Measurements from ENCODE around the gene CCSER1.
"Not testable (repeated sequence)": the region's sequence is repeated elsewhere in the genome, so short reads cannot be mapped to it uniquely, and the experiment has no call there.

The CCSER1 gene

GRCh38 chr4:91256751-91257150 lies 1129.6 kb downstream of the CCSER1 start:
- Histone ChIP-seq H3K9ac (ENCODE audit: insufficient read length) (no peak overlapping the region), H3K4me3 (no peak overlapping the region), H3K27ac (no peak overlapping the region), H3K9me3 (ENCODE audit: low read depth, low read length) (no peaks in the 10 kb centered on the region), H3K36me3 (ENCODE audit: insufficient read depth, low read length) (no peaks in the 10 kb centered on the region)
- TF ChIP-seq FOXP2 (optimal IDR thresholded peaks at IDR 0.05; ENCODE audit: control extremely low read depth, extremely low read length, insufficient read depth), result no peak
- TF ChIP-seq EZH2 (IDR thresholded peaks at IDR 0.05), result no peak
- no peak for TF ChIP-seq POLR2AphosphoS5 (IDR thresholded peaks at IDR 0.05; ENCODE audit: borderline replicate concordance, low read depth, low read length)
- DNase-seq (ENCODE audit: low read depth, low spot score), result no peak

- H3K4me3 ChIP-seq, result no peak overlapping the region
- H3K27ac ChIP-seq, result no peak overlapping the region
- no peak for TF ChIP-seq EZH2 (IDR thresholded peaks at IDR 0.05)
- no peak for TF ChIP-seq FOXP2 (optimal IDR thresholded peaks at IDR 0.05; ENCODE audit: control extremely low read depth, extremely low read length, insufficient read depth)
- TF ChIP-seq POLR2AphosphoS5 (IDR thresholded peaks at IDR 0.05; ENCODE audit: borderline replicate concordance, low read depth, low read length), result no peak
- DNase-seq (ENCODE audit: low read depth, low spot score), result no peak
- H3K36me3 ChIP-seq (ENCODE audit: insufficient read depth, low read length), result no peaks in the 10 kb centered on the region
- H3K9me3 ChIP-seq (ENCODE audit: low read depth, low read length), result no peaks in the 10 kb centered on the region
- no peak overlapping the region for H3K9ac ChIP-seq (ENCODE audit: insufficient read length)
Observed at GRCh38 chr4:91257721-91258120, 1130.5 kb downstream of the CCSER1 start.

DNA sequence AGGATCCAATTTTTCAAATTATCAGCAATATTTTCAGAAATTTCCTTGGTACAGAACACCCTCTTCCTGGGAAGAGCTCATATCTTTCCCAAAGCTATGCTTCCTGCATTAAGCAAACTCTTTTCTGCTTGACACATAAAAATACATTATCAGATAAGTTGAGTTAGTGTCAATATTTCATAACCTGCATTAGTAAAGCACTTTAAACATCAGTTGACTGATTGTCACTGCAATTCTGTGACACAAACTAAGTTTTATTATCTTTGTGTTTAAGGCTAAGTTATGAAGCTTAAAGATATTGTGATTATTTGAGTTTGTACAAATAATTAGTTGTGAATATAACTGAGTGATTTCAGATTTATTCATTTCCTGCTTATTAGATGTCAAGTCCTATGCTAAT lies 1131.1 kb downstream of the CCSER1 start:
- no peak overlapping the region for H3K9ac ChIP-seq (ENCODE audit: insufficient read length)
- H3K27ac ChIP-seq, result no peak overlapping the region
- no peak for DNase-seq (ENCODE audit: low read depth, low spot score)
- TF ChIP-seq POLR2AphosphoS5 (IDR thresholded peaks at IDR 0.05; ENCODE audit: borderline replicate concordance, low read depth, low read length), result no peak
- no peak overlapping the region for H3K4me3 ChIP-seq
- H3K36me3 ChIP-seq (ENCODE audit: insufficient read depth, low read length), result no peaks in the 10 kb centered on the region
- no peaks in the 10 kb centered on the region for H3K9me3 ChIP-seq (ENCODE audit: low read depth, low read length)

- DNase-seq (ENCODE audit: low read depth, low spot score), result peak; percentile 83
- no peak overlapping the region for H3K9ac ChIP-seq (ENCODE audit: insufficient read length)
- no peaks in the 10 kb centered on the region for H3K9me3 ChIP-seq (ENCODE audit: low read depth, low read length)
- H3K27ac ChIP-seq, result no peak overlapping the region
- H3K36me3 ChIP-seq (ENCODE audit: insufficient read depth, low read length), result no peaks in the 10 kb centered on the region
- H3K4me3 ChIP-seq, result no peak overlapping the region
- TF ChIP-seq POLR2AphosphoS5 (IDR thresholded peaks at IDR 0.05; ENCODE audit: borderline replicate concordance, low read depth, low read length), result peak; percentile 56; the same call in 1 of the 2 replicates
- no peak for TF ChIP-seq FOXP2 (optimal IDR thresholded peaks at IDR 0.05; ENCODE audit: control extremely low read depth, extremely low read length, insufficient read depth)
Observed at GRCh38 chr4:91267543-91267942, 1140.3 kb downstream of the CCSER1 start.

DNA sequence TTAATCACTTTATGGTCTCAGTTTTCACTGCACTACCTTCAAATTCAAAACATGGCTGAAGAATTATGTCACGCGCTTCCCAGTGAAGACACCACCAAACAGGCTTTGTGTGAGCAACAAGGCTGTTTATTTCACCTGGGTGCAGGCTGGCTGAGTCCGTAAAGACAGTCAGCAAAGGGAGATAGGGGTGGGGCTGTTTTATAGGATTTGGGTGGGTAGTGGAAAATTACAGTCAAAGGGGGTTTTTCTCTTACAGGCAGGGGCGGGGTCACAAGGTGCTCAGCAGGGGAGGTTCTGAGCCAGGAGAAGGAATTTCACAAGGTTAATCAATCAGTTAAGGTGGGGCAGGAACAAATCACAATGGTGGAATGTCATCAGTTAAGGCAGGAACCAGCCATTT lies 1141.3 kb downstream of the CCSER1 start:
- not testable (repeated sequence) for H3K9me3 ChIP-seq (ENCODE audit: low read depth, low read length); H3K4me3 ChIP-seq; H3K36me3 ChIP-seq (ENCODE audit: insufficient read depth, low read length); H3K27ac ChIP-seq; H3K9ac ChIP-seq (ENCODE audit: insufficient read length); DNase-seq (ENCODE audit: low read depth, low spot score)

- Histone ChIP-seq H3K9me3 (ENCODE audit: low read depth, low read length) (no peaks in the 10 kb centered on the region), H3K27ac (no peak overlapping the region), H3K36me3 (ENCODE audit: insufficient read depth, low read length) (no peaks in the 10 kb centered on the region), H3K9ac (ENCODE audit: insufficient read length) (no peak overlapping the region), H3K4me3 (no peak overlapping the region)
- DNase-seq (ENCODE audit: low read depth, low spot score), result no peak
- TF ChIP-seq FOXP2 (optimal IDR thresholded peaks at IDR 0.05; ENCODE audit: control extremely low read depth, extremely low read length, insufficient read depth) (no peak), EZH2 (IDR thresholded peaks at IDR 0.05) (no peak)
Observed at GRCh38 chr4:91268913-91269312, 1141.7 kb downstream of the CCSER1 start.

DNA sequence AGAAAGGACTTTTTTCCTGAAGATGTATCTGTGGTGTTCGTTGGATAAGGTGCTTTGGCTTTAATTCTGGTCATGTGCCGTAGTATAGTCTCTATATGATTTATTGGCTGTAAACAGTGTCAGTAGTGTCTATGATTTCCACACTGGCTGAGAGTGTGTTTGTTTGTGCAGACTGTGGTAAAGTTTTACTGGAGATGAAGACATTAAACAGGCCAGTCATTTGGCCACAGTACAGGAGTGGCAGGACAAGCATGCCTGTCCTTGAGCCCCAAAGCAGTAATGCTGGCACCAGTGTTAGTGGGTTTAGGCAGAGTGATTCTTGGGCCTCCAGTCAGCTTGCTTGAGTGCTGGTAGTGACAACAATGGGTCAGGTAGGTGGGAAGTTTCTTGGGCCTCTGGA lies 1152.7 kb downstream of the CCSER1 start:
- no peak overlapping the region for H3K27ac ChIP-seq
- H3K36me3 ChIP-seq (ENCODE audit: insufficient read depth, low read length), result no peaks in the 10 kb centered on the region
- TF ChIP-seq POLR2AphosphoS5 (IDR thresholded peaks at IDR 0.05; ENCODE audit: borderline replicate concordance, low read depth, low read length), result no peak
- no peak for TF ChIP-seq EZH2 (IDR thresholded peaks at IDR 0.05)
- no peak for TF ChIP-seq FOXP2 (optimal IDR thresholded peaks at IDR 0.05; ENCODE audit: control extremely low read depth, extremely low read length, insufficient read depth)
- DNase-seq (ENCODE audit: low read depth, low spot score), result no peak
- no peaks in the 10 kb centered on the region for H3K9me3 ChIP-seq (ENCODE audit: low read depth, low read length)
- H3K4me3 ChIP-seq, result no peak overlapping the region
- no peak overlapping the region for H3K9ac ChIP-seq (ENCODE audit: insufficient read length)

GRCh38 chr4:91280551-91281290 lies 1153.5 kb downstream of the CCSER1 start:
- TF ChIP-seq EZH2 (IDR thresholded peaks at IDR 0.05), result no peak
- no peak for TF ChIP-seq FOXP2 (optimal IDR thresholded peaks at IDR 0.05; ENCODE audit: control extremely low read depth, extremely low read length, insufficient read depth)
- no peak for TF ChIP-seq POLR2AphosphoS5 (IDR thresholded peaks at IDR 0.05; ENCODE audit: borderline replicate concordance, low read depth, low read length)
- DNase-seq (ENCODE audit: low read depth, low spot score), result no peak

GRCh38 chr4:91282217-91282616 lies 1155.0 kb downstream of the CCSER1 start:
- TF ChIP-seq POLR2AphosphoS5 (IDR thresholded peaks at IDR 0.05; ENCODE audit: borderline replicate concordance, low read depth, low read length) (no peak), EZH2 (IDR thresholded peaks at IDR 0.05) (no peak), FOXP2 (optimal IDR thresholded peaks at IDR 0.05; ENCODE audit: control extremely low read depth, extremely low read length, insufficient read depth) (no peak)
- H3K9ac ChIP-seq (ENCODE audit: insufficient read length), result no peak overlapping the region
- no peaks in the 10 kb centered on the region for H3K36me3 ChIP-seq (ENCODE audit: insufficient read depth, low read length)
- no peak for DNase-seq (ENCODE audit: low read depth, low spot score)
- H3K4me3 ChIP-seq, result no peak overlapping the region
- H3K27ac ChIP-seq, result no peak overlapping the region
- no peaks in the 10 kb centered on the region for H3K9me3 ChIP-seq (ENCODE audit: low read depth, low read length)

More at GRCh38 chr4:91280551-91281290, 1153.5 kb downstream of the CCSER1 start:
- Histone ChIP-seq H3K9ac (ENCODE audit: insufficient read length) (no peak overlapping the region), H3K27ac (no peak overlapping the region), H3K9me3 (ENCODE audit: low read depth, low read length) (no peaks in the 10 kb centered on the region), H3K4me3 (no peak overlapping the region), H3K36me3 (ENCODE audit: insufficient read depth, low read length) (no peaks in the 10 kb centered on the region)

Data from SK-N-MC (cell line).